Activated CD8-positive, alpha-beta memory T cell treated with anti-CD3 and anti-CD28 coated beads, Interleukin-2, amount 50 U/mL, for 1 hour (primary cell): Measurements from ENCODE around the gene SCN4A.
A peak's percentile ranks its signal among the peaks of the same experiment; 100 is the strongest.

Source experiments
- DNase-seq: peaks from one replicate; pipeline ENCODE4 v3.0.0-alpha.2; 2020; ENCODE audit errors: extremely low read depth

SCN4A gene

GRCh38 chr17:64001763-64002529 is 29.2 kb upstream of the SCN4A start:
- DNase-seq = no peak

- no peak for DNase-seq
These were observed 28.4 kb upstream of the SCN4A start for GRCh38 chr17:64001091-64001579.

GRCh38 chr17:63999680-64000531 is 27.2 kb upstream of the SCN4A start:
- DNase-seq = no peak

GRCh38 chr17:63998721-63999679 is 26.3 kb upstream of the SCN4A start:
- no peak for DNase-seq

DNA sequence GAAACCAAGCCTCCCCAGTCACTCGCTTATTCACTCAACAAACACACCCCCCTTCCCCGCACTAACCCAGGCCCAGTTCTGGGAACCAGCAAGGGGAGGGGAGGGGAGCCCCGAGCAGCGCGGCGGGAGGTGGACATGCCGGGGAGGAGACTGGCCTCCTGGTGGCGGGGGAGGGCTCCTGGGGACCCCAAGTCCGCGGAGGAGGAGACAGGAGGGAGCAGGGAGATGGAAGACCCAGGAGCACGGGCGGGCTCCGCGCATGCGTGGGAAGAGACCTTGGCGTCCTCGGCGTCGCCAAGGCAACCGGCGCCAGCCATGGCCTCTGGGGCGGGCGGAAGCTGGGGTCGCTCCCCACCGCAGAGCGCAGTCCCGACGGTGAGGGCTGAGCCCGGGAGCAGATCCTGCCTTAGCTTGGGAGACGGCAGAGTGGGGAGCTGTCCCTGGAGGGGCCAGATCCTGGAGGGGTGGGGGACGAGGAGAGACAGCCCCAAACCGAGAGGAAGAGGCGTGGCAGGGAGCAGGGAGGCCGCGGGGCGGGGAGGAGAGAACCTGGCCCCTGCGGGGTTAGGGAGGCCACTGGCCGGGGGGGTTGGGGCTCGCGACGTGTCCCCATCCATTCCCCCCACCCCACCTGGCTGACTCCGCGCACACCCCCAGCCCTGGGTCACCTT is 25.5 kb upstream of the SCN4A start, which contains the start of gene PRR29:
PRR29 (plus strand) TSS at position 302 of the 671 bp plus-strand sequence; CDS start at position 316, 14 bp downstream.
- peak; percentile 40 for DNase-seq

DNA sequence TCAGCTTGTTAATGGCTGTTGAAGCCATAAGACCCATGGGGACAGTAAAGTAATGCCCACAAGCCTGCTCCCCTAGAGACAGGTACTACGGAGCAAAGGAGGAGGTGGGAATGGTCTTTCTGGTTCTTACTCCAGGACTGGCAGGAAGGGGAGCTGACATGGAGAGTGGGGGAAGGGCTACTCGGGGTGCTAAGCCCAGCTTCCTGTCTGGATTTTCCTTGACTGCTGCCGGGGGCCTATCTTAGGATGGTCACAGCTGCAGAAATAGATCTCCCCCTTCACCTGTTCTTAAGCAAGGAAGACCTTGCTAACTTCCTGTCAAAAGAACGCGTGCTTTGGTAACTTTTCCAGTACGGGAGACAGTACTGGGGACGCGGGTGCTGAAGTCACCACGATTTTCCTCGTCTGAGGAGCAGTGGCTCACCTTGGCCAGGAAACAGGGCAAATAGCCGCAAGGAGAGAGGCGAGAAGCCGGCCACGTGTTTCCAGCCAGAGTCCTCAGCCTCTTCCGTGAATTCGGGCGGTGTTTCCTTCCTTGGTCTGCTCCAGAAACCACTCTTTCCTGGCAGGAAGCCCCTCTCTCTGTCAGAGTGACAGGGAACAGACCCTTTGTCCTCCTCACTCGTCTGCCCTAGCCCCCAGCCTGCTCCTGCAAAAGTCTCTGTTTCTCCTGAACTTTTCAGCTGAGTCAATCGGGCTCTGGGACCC is 24.8 kb upstream of the SCN4A start:
- no peak for DNase-seq

GRCh38 chr17:63996430-63997182 is 23.9 kb upstream of the SCN4A start:
- DNase-seq = no peak

DNA sequence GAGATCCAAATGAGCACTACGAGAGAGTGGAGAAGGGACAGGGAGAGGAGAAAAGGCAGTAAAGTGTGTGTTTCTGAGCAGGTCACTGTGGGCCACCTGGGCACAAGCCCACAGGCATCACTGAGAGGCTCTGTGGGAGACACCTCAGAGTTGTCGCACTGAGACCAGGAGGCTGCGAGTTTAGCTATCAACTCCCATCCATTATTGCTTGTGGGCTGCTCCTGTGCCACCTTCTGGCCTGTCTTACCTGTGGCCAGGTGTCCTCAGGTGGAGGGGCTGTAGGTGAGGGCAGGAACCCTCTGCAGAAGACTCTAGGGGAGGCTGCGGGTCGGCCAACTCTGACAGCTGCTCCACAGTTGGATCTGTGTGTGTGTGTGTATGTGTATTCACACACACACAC is 22.9 kb upstream of the SCN4A start:
- DNase-seq = no peak

DNA sequence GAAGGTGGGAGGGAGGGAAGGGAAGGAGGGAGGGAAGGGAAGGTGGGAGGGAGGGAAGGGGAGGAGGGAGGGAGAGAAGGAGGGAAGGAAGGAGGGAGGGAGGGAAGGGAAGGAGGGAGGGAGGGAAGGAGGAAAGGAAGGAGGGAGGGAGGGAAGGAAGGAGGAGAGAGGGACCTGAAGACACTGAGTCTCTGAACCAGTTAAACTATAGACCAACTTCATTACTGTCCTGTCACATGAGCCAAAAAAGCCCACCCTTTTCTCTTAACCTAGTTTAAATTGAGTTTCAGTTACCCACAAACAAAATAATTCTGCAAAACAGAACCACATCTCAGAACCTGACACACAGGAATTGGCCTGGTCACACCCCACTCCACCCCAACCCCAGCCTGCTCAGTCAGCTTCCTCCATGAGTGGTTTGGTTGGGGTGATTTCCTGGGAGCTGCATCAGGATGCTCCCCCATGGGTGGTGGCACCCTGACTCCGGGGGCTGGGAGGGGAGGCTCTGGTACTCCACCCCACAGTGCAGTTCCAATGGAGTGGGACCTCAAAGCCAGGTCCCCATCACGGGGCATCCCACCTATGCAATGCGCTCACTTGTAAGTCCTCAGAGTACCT is 20.8 kb upstream of the SCN4A start:
- DNase-seq = no peak

- no peak for DNase-seq
These were observed 18.9 kb upstream of the SCN4A start for GRCh38 chr17:63991611-63992010.

DNA sequence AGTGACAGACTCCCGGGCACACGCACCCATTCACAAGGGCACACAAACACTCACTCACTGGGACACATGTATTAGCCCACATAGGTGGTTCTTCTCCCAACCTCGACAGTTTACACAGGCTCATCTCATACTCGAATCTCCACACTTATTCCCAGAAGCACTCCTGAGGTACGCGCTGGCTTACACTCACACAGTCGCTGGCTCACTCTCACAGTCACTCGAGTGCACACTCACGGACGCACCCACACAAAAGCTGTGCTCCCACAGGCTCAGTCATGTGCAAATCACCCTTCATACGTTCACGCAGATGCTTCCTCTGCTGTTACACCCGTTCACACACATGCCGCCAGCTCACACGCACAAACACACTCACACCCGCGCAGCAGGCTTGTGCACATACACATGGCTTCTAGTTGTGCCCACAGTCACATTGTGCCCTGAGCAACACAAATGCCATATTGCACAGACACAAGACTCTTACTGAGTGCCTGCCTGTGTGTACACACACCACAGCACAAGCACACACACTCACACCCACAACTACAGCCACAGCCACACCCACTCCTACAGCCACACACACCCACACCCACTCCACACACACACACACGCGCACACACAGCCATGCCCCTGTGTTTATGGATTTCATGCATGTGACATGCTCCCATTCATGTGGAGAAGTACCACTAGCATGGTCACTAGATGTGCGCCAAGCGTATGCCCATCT is 17.1 kb upstream of the SCN4A start:
- DNase-seq = no peak

- no peak for DNase-seq
These were observed 16.3 kb upstream of the SCN4A start for GRCh38 chr17:63988741-63989621.

DNA sequence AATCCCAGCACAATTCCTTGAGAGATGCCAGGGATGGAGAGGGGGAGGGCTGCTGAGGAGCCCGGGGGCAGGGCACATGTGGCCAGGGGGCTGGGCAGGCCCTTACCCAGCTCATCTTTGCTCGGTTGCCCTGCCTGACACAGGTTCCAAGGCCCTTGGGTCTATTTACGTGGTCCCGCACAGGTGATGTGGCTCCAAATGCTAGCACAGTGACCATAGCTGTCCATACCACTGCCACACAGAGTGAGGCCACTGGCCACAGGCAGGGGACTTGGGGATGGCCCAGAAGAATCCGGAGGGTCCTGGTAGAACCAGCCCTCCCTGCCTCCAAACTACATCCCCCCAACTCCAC is 15.4 kb upstream of the SCN4A start:
- DNase-seq = no peak

DNA sequence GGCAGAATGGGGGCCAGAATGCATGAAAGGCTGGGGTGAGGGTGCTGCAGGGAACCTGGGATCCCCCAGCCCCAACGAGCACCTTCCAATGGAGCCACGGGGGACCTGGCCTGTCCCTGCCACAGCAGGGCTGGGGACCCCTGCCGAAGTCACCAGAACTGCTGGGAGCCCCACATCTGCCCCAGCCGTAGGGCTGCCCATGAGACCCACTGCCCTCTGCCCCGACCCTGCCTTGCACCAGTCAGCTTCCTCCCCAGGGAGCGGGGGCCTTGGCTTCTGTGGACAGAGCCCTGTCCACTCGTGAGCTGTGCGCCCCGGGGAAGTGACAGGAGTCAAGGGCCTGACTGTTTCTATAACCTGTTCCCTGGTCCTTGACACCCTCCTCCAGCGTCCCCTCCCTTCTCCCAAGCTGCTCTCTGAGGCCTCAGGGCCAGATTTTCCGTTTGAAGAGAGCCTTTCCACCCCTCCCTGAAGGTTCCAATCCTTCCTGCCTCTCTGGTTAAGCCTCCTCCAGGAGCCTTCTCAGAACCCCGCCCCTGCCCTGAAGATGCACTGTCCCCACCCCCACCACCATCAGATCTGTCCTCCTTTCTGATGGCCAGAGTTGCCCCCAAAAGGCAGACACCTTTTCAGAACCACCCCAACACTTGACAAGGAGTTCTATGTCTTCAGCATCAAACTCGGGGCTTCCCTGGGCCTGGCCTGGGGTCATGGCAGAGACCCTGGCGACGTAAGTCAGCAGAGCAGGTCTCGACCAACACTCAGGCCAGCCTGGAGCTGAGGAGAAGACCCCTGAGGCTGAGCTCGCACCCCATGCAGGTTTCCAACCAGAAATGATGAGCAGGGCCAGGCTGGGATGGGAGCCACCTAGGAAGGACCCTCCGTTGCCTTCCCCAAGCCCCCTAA is 14.8 kb upstream of the SCN4A start:
- DNase-seq = no peak

DNA sequence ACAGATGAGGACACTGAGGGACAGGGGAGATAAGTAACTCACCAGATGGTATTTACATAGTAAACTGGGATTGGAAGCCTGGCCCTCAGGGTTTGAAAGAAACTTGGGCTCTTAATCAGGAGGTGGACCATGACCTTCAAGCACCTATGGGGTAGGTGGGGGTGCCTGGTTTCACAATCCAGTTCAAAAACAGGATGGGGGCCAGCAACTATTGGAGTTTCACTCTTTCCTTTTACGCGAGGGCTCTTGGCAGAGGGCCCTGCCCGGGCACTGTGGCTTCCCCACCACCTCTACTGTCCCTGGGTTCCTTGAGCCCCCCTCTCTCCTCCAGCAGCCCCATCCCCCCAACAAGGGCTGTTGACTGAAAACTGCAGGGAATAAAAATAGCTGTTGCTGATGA is 14.1 kb upstream of the SCN4A start:
- no peak for DNase-seq

- DNase-seq = no peak
These were observed 12.8 kb upstream of the SCN4A start for GRCh38 chr17:63985387-63986140.
